Middle frontal gyrus (tissue), 1 donor: ENCODE results near the gene FTCDNL1.

Source experiments
- DNase-seq: peaks from one replicate; pipeline ENCODE4 v3.0.0-alpha.2; 2015; ENCODE audit warnings: low spot score; ENCODE audit errors: extremely low spot score

FTCDNL1 gene

GRCh38 chr2:199743415-199744120, 107.4 kb downstream of the FTCDNL1 start:
- DNase-seq: no peak

GRCh38 chr2:199742884-199743283, 108.1 kb downstream of the FTCDNL1 start:
- DNase-seq: no peak

- no peak for DNase-seq
These were observed 110.9 kb downstream of the FTCDNL1 start for GRCh38 chr2:199740111-199740428.

- peak; percentile 72 for DNase-seq
These were observed 111.4 kb downstream of the FTCDNL1 start for GRCh38 chr2:199739413-199740110.

GRCh38 chr2:199738727-199739412, 112.1 kb downstream of the FTCDNL1 start:
- no peak for DNase-seq

- no peak for DNase-seq
These were observed 116.3 kb downstream of the FTCDNL1 start for GRCh38 chr2:199734651-199735050.

- DNase-seq: no peak
These were observed 117.0 kb downstream of the FTCDNL1 start for GRCh38 chr2:199734011-199734410.

GRCh38 chr2:199727801-199728200, 123.2 kb downstream of the FTCDNL1 start:
- no peak for DNase-seq

GRCh38 chr2:199727306-199727705, 123.7 kb downstream of the FTCDNL1 start:
- DNase-seq: no peak

- DNase-seq: no peak
These were observed 132.9 kb downstream of the FTCDNL1 start for GRCh38 chr2:199718074-199718473.

GRCh38 chr2:199717587-199717907, 133.4 kb downstream of the FTCDNL1 start:
- DNase-seq: no peak

- DNase-seq: no peak
These were observed 134.0 kb downstream of the FTCDNL1 start for GRCh38 chr2:199716807-199717586.

- DNase-seq: no peak
These were observed 137.2 kb downstream of the FTCDNL1 start for GRCh38 chr2:199713746-199714145.

GRCh38 chr2:199710551-199710950, 140.4 kb downstream of the FTCDNL1 start:
- no peak for DNase-seq
